Pancreas (tissue), 10 donors: Measurements from ENCODE around the gene ZNF674. TPM values are rescaled to one million over a fixed set of nuclear protein-coding genes. Genes with fewer than 3 reads are reported as not detected.

Experiments used
- ATAC-seq, 4 donors: fragments of 200-7000 bp; cut with Tn5 transposase; one replicate each; pipeline versions ENCODE4 v1.8.0 to v1.9.1; 2020; ENCODE audit warnings: mild to moderate bottlenecking in 4 of 4, moderate library complexity in 4 of 4
- DNase-seq, 6 donors: peaks; one replicate each; pipeline ENCODE4 v3.0.0-alpha.2; 2020
- FAIRE-seq: peaks from 2 replicates; lab custom pipeline; 2012; peaks lifted over from hg19 to GRCh38; lab: Jason Lieb, UNC
- H3K27ac ChIP-seq, 4 donors: fragments of 200-600 bp; sonication (generic); 1 replicate in 3 of 4; 2 replicates in 1 of 4; pipeline versions ENCODE4 v1.5.0 to v1.8.0; 2020
- H3K27me3 ChIP-seq, 4 donors: fragments of 200-600 bp; one replicate each; pipeline ENCODE4 v1.8.0; 2021
- H3K36me3 ChIP-seq, 3 donors: fragments of 200-600 bp; sonication (generic) in 1 of 3; one replicate each; pipeline versions ENCODE4 v1.5.0 to v1.8.0; 2020 to 2021
- H3K4me1 ChIP-seq, 3 donors: fragments of 200-600 bp; one replicate each; pipeline ENCODE4 v1.8.0; 2021
- H3K4me3 ChIP-seq, 4 donors: fragments of 200-600 bp; sonication (generic) in 2 of 4; one replicate each; pipeline versions ENCODE4 v1.5.0 to v1.8.0; 2020 to 2021
- H3K9me3 ChIP-seq, 4 donors: fragments of 200-600 bp; one replicate each; pipeline ENCODE4 v1.8.0; 2021
- WGBS, 2 donors: extraction: QIAGEN DNeasy Blood & Tissue Kit; methylation state at CpG; one replicate each; pipeline ENCODE4 v1.1.7; 2013; 5-methylcytosine and 5-hydroxymethylcytosine counted together
- intact Hi-C, 3 donors: fragments of 100-400 bp; cut with DNase I; formaldehyde crosslinking; loops; one replicate each; pipeline versions ENCODE4 v1.11.1 to v1.14.2; 2022
- polyA plus RNA-seq, 2 donors: library from polyadenylated mRNA; stranded (reverse); fragments of 200-250 nt; gene quantifications; one replicate each; pipeline ENCODE4 v1.2.3, GENCODE V29; 2013
- total RNA-seq, 6 donors: library from RNA; stranded (reverse); fragmentation: NEBNext Ultra II Directional in 4 of 6; extraction: Animal tissue kit (Norgen Biotek cat#: 25700) in 4 of 6; gene quantifications; one replicate each; pipeline versions ENCODE4 v1.2.1 to v1.2.4, GENCODE V29; 2021 to 2023
- TF ChIP-seq, protein P1 (sequence below), 4 donors: fragments of 200-600 bp; sonication (generic) in 3 of 4; IDR thresholded peaks; one replicate each; pipeline versions ENCODE4 v1.5.0 to v1.8.0; 2021; ENCODE audit warnings: antibody characterized with exemption in 4 of 4
- donor health status: healthy with polysubstance abuse.
- donor health status: DM: no; HTN: no; CAD: no; lungs with moderate emphysema.
- donor health status: DM: no; HTN: no; CAD: no.
- donor health status: control.
- donor health status: control.
- donor health status: Bipolar disorder and iron deficiency.
- donor health status: DM: yes; HTN: yes; CAD: no.
- donor health status: DM: no; HTN: no; CAD: no.
- donor health status: DM: no; HTN: no; CAD: no.
- donor health status: DM: yes; HTN: yes; CAD: no.

ZNF674 gene
- total and polyA plus RNA-seq, 8 donors = 0.80 to 2.8 (median 1.4) TPM

DNA sequence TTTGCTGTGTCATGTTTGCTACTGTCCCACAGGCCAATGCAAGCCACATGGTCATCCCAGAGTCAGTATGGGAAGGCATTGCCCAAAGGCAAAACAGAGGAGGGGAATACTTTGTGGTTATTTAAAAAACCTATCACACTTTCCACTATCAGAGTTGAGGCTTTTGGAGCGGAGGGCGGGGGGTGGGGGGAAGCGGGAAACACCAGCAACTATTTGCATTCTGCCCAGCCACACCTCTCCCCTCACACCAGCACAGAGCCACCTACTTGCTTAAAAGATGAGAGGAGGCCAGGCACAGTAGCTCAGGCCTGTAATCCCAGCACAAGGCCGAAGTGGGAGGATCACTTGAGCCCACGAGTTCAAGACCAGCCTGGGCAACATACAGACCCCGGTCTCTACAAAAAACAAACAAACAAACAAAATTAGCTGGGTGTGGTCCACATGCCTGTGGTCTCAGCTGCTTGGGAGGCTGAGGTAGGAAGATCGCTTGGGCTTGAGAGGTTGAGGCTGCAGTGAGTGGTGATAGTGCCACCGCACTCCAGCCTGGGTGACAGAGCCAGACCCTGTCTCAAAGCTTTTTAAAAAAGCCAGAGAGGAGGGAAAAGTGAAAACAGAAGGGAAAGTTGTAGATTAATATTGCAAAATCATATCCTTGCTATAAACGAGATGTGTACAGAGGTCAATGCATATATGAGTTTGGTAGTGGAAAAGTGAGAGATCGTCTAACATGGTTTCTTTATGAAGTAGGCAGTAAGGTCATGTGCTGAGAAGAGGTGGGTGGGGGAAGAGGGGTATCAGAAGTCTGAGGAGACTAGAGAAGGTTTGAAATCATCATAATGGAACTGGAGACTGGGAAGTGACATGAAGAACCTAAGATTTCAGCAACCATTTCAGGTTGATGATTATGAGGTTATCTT lies 26.5 kb upstream of the ZNF674 start:
- TF ChIP-seq, protein P1, sequence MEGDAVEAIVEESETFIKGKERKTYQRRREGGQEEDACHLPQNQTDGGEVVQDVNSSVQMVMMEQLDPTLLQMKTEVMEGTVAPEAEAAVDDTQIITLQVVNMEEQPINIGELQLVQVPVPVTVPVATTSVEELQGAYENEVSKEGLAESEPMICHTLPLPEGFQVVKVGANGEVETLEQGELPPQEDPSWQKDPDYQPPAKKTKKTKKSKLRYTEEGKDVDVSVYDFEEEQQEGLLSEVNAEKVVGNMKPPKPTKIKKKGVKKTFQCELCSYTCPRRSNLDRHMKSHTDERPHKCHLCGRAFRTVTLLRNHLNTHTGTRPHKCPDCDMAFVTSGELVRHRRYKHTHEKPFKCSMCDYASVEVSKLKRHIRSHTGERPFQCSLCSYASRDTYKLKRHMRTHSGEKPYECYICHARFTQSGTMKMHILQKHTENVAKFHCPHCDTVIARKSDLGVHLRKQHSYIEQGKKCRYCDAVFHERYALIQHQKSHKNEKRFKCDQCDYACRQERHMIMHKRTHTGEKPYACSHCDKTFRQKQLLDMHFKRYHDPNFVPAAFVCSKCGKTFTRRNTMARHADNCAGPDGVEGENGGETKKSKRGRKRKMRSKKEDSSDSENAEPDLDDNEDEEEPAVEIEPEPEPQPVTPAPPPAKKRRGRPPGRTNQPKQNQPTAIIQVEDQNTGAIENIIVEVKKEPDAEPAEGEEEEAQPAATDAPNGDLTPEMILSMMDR (IDR thresholded peaks at IDR 0.05) = no peak
- ATAC-seq (no peak), FAIRE-seq (no peak), DNase-seq (no peak)
- WGBS, 2 donors = 73 to 91% methylated on average over 10 of the region's 10 CpGs
- Histone ChIP-seq H3K36me3 (no peaks in the 10 kb centered on the region), H3K27me3 (no peaks in the 10 kb centered on the region), H3K9me3 (no peaks in the 10 kb centered on the region), H3K27ac (no peak overlapping the region), H3K4me3 (no peak overlapping the region), H3K4me1 (no peaks in the 10 kb centered on the region)
- intact Hi-C loops = no loop called here

DNA sequence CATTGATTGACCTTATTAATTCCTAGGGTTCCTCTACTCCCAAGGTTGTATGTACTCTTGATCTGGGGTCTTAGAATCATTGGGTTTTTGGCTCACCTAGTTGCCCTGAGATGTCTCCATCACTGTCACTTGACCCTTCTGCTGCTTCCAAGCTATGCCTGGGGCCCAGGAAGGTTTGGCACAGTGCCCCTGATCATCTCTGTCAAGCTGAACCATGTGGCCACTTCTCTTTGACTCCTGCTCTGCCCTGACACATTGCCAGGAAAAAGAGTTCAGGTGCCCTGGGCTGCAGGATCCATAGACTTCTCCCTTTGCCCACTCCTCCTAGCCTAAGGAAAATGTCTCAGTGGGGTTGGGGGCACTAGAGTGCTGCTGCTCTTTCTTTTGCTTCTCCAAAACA lies 24.4 kb upstream of the ZNF674 start:
- Histone ChIP-seq H3K27ac (no peak overlapping the region), H3K9me3 (no peaks in the 10 kb centered on the region), H3K36me3 (no peaks in the 10 kb centered on the region), H3K4me1 (no peaks in the 10 kb centered on the region), H3K27me3 (no peaks in the 10 kb centered on the region), H3K4me3 (no peak overlapping the region)
- ATAC-seq (no peak), FAIRE-seq (no peak), DNase-seq (no peak)
- TF ChIP-seq, protein P1 (IDR thresholded peaks at IDR 0.05) = no peak
- intact Hi-C loops = no loop called here

DNA sequence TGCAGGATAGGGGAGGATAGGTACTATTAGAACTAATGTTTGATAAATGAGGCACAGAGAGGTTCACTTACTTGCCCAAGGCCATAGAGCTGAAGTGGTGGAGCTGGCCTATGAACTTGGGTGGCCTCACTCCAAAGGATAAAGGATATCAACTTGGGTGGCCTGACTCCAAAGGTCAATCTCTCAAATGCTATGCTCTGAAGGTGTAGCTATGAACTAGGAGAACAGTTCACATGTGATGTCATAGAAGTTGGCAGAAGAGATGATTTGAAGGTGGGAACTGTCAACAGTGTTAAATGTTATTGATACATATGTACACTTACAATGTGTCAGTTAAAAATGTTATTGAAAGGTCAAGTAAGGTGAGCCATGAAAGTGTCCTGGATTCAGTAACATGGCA lies 22.2 kb upstream of the ZNF674 start:
- H3K4me1 ChIP-seq = no peaks in the 10 kb centered on the region
- no peak for DNase-seq
- TF ChIP-seq, protein P1 (IDR thresholded peaks at IDR 0.05) = no peak
- no peak for FAIRE-seq
- no peaks in the 10 kb centered on the region for H3K36me3 ChIP-seq
- no peak for ATAC-seq
- no peaks in the 10 kb centered on the region for H3K27me3 ChIP-seq
- no peak overlapping the region for H3K4me3 ChIP-seq
- no peak overlapping the region for H3K27ac ChIP-seq
- H3K9me3 ChIP-seq = no peaks in the 10 kb centered on the region
- intact Hi-C loops = no loop called here

DNA sequence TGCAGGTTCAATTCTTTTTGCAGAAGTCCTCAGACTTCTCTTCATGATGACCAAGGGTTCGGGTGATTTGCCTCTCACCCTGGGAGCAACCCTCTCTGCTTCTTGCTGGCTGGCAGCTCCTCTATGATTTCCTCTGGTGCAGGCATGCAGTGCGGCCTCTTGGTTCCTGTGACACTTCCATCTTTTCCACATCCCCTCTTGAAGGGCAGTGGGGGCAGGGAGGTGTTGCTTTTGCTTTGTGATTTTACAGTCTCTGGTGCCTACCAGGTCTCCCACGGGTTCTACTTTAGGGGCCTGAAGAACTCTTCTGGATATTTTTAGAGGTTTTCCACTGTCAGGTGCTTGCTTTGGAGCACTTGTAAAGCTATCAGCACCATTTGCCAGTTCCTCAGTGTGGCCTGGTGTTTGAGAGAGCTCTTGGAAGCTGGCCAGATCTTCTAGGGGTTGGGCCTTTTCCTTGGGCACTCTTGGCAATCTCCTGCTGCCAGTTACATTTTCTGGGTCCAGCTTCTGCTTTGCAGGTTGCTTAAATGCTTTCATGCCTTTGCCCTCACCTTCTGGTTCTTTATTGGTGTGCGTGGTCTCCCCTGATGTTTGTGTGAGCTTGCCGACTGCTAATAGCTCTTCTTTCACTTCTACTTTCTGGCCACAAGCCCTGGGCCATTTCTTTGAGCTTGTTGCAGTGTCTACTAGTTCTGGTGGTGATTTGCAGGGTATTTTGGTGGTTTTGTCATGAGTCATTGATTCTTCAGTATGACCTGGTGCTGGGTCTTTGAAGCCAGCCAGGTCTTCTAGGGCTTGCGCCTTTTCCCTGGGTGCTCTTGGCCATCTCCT lies 16.8 kb upstream of the ZNF674 start:
- H3K27me3 ChIP-seq = no peaks in the 10 kb centered on the region
- no peaks in the 10 kb centered on the region for H3K9me3 ChIP-seq
- intact Hi-C loops = no loop called here
- DNase-seq (peak in 1 of 6 donors; percentile 20), ATAC-seq (peak in 1 of 4 donors; percentile 36), FAIRE-seq (no peak)
- TF ChIP-seq, protein P1 (IDR thresholded peaks at IDR 0.05) = no peak
- H3K4me1 ChIP-seq = no peaks in the 10 kb centered on the region
- WGBS, 2 donors = 72 to 88% methylated on average over 6 of the region's 6 CpGs
- H3K4me3 ChIP-seq = no peak overlapping the region
- no peaks in the 10 kb centered on the region for H3K36me3 ChIP-seq
- no peak overlapping the region for H3K27ac ChIP-seq
